HG02571 (cell line): ENCODE results near the gene RARA.

Experiments used
- ATAC-seq: cut with Tn5 transposase; IDR thresholded peaks from one replicate; pipeline ENCODE4 v1.9.1; 2021; ENCODE audit warnings: mild to moderate bottlenecking, moderate library complexity; ENCODE audit not compliant: unreplicated experiment

Gene RARA

DNA sequence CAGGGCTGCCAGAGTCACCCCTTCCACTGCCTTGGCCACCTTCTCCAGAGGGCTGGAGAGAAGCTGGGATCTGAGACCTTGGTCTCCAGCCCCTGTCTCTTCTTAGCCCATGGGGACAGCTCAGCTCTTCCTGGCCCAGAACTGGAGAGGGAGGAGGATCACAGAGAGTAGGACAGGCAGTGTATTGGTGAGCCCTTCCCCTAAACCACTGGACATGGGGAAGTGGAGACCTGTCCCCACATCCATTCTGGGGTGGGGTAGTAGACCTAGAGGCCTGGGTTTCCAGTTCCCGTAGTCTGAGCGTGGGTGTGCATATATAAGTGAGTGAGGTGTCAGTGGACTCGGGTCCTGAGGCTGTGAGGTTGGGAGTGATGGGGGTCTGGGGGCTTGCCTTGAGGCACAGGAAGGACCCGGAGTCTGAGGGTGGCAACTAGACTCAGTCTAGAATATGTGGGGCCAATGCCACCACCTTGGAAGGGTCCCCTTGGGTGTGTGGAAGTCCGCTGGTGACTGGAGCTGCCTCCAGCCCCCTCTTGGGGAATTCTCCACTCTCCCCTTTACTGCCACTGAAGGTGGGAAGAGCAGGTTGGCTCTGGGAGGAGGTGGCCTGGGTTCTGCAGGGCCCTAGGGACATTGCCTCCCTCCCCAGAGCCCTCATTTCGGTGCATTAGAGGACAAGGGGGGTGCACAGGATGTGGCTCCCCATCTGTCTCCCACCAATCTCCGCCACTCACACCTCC lies 35.6 kb downstream of the RARA start:
- ATAC-seq = no peak

DNA sequence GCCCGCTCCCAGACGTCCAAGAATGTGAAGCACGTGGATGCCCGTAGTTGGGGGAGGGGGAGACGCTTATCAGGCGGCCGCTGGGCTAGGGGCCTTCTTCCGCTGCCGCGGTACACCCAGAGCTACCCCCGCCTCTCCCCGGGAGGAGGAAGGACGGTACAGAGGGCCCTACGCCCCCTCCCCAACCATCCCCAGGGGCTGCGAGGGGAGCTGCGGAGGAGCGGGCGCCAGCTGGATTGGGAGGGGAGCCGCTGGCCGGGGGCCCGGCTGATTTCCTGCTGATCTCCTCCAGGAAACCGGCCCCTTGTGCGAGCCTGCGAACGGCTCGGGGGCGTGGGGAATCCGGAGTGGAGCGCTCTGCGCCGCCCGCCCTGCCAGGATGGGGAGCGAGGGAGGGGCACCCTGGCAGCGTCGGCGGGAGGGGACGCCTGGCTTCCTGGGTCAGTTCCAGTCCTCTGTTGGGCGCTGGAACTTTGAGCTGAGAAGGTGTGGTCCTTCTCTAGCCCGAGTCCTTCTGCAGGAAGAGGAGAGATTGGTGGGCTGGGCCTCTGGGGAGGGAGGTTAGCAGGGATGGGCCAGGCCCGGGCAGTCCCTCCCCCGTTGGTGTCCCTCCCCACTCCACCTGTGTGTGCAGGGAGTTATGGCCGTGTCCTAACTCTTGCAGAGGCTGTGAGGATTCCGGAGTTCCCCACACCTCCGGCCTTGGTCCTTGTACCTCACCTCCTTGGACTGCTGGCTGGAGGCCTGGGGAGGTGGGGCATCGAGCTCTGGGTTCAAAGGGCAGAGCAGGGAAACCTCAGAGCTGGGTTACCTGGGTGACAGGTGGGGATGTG lies 36.4 kb downstream of the RARA start:
- ATAC-seq = no peak

DNA sequence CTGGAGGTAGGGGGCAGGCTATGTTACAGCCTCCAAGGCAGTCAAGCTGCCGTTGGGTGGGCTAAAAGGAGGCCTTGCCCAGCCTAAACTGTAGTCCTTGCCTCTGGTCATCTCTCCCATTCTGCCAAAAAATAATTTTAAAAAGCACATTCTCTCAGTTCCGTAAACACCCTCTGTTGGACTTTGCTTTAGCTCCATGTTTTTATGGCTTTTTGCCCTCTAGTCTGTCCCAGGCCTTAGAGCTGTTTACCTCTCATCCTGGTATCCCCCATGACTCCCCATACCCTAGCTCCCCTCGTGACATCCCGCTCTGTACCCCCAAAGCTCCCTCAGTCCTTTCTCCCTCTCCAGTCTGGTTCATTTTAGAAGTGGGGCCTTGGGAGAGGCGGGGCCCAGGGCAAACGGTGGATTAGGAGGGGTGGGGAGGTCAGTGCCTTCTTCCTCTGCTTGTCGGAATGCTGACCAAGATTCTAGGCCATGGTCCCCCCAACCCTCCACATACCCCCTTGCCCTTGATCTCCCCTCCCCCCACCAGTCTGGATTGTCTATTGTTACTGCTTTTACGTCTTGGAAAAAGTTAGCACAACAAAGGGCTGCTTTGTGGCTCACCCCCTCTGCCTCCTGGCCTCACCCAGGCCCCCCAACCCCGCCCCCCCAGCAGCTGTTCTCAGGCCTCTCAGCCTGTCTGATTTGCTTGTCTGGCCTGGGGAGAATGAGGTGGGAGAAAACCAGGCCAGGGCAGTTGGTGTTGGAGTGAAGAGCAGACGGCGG lies 37.2 kb downstream of the RARA start:
- no peak for ATAC-seq

DNA sequence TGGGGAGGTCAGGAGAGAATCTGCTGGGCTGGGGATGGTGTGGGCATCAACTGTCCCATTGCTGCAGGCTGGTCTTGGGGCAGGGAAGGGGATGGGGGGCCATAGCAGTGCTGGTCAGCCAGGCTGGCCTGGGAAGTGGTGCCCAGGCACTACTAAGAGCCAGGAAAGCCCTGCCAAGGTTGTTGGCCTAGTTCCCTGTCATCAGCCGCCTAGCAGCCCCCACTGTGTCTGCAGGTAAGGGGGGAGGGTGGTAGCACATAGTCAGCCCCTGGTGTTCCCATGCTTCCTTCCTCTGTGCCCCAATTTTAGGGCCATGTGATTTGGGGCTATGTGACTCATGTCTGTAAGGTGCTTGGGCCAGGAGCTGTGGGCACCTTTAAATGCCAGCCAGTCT lies 37.8 kb downstream of the RARA start:
- no peak for ATAC-seq

DNA sequence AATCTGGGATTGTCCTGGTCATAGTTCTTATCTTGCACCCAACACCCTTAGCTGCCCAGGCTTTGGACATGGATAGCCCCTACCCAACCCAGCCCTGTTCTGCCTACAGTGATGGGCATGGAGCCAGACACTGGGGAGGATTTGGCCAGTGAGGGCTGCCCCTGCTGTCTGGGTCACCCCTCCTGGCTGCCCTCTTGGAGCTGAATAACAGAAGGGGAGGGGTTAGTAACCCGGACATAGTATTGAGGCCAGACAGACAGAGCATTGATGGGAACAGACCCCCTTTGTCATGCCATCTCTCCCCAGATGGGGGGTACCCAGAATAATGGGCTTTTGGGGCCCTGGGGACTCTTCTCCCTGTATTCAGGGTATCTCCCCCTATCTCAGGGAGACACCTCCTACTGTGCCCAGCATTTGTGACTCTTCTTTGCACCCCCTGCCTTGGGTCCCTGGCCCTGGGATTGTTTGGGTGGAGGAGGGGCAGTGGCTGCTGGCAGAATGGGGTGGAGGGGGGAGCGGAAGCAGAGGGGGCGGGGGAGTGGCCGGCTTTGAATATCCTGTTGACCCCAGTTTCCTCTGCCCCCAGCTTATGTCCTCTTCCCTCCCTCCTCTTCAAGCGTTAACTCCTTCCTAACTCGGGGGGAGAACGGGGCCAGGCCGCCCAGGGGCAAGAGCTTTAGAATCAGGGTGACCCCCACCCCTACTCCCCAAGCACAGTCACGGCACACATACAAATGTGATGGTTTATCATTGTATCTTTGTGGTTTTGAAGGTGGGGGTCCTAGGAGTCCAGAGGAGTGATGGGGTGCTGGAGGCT lies 38.5 kb downstream of the RARA start:
- no peak for ATAC-seq

DNA sequence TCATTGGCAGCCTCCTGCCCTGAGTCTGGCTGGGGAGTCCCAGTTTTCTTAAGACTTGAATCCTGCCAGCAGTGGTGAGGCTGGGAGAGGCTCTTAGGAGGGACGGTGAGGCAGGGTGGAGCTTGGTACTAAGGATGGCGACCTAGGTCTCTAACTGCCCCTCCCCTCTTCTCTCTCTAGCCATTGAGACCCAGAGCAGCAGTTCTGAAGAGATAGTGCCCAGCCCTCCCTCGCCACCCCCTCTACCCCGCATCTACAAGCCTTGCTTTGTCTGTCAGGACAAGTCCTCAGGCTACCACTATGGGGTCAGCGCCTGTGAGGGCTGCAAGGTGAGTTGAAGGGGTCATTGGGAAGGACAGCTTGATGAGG lies 39.1 kb downstream of the RARA start:
- no peak for ATAC-seq

DNA sequence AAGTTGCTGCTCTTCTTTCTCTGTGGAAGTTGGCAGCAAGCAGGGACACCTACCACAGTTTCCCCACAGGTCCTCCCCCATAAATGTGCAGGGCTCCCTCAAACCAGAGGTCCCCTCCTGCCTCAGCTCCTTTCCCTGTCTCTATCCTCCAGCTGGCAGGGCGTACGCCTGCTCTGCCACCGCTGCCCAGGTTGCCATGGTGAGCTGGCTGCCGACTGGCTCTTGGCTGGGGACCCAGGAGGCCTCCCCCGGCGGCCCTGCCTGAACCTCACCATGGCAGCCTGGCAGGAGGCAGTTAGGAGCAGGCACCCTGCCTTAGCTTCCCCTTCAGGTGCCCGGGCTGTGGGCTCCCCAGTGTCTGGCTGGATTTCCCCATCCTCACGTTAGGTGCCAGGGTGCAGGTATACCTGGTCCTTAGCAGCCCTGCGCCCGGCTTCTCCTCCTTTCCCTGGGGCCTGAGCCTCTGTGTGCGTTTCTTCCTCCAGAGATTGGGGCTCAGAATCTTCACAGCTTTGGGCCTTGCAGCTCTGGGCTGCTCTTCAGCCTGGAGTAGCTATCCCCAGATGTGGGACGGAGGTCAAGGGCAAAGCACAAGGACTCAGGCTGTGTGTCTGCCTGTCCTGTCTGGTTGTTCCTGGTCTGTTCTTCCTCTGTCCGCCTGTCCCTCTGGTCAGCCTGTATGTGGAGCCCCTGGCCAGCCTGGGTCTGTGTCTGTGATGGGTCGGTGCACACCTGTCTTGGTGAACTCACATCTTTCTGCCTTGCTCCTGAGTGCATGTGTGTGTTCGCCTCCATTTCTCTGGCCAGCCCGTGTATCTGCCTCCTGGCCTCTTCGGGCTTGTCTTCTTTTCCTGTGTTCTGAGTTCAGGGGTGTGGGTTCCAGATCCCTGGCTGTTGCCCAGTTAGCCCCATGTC lies 39.8 kb downstream of the RARA start:
- no peak for ATAC-seq

DNA sequence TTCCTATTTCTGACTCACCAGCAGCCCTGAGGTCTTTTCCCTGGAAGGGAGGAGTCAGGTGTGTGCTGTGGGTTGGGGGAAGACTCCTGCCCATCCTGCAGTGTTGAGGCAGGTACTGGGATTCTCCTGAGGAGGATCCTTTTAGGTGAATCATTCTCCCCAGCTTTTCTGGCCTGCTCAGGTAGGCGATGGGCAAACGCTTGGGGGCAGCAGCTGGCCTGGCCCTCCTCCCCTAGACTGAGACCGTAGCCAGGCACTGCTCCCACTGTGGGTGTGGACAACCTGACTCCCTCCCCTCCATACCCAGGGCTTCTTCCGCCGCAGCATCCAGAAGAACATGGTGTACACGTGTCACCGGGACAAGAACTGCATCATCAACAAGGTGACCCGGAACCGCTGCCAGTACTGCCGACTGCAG lies 40.5 kb downstream of the RARA start:
- ATAC-seq = no peak

DNA sequence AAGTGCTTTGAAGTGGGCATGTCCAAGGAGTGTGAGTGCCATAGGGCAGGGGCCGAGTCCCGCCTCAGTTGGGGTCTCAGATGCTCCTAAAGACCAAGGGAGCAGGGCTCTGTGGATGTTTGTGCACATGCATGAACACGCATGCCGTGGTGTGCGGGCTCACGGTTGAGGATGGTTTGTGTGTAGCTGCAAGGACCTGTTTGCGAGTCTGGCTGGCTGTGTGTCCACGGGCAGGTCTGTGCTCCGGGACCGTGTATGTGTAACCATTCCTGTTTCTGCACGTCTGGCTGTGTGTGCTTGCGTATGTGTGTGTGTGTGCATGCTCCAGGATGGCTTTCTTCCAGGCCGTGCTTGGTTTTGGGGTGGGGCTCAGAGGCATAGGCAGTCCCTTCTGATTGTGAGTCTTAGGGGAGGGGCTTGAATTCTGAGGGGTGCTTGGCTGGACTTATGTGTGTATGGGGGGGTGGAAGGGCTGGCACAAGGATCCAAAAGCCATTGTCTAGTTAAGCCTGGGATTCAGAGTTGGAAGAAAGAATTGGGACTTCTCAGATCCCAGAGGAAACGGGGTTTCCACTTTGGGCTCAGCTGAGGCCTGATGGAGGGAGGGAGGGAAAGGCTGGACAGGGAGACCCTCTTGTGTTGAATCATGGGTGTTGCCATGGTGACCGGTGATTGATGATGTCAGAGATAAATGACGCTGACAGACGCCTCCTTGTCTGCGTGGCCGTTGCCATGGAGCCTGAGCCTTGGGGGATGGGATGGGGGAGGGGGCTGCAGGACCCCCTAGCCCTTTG lies 41.1 kb downstream of the RARA start:
- ATAC-seq = no peak

DNA sequence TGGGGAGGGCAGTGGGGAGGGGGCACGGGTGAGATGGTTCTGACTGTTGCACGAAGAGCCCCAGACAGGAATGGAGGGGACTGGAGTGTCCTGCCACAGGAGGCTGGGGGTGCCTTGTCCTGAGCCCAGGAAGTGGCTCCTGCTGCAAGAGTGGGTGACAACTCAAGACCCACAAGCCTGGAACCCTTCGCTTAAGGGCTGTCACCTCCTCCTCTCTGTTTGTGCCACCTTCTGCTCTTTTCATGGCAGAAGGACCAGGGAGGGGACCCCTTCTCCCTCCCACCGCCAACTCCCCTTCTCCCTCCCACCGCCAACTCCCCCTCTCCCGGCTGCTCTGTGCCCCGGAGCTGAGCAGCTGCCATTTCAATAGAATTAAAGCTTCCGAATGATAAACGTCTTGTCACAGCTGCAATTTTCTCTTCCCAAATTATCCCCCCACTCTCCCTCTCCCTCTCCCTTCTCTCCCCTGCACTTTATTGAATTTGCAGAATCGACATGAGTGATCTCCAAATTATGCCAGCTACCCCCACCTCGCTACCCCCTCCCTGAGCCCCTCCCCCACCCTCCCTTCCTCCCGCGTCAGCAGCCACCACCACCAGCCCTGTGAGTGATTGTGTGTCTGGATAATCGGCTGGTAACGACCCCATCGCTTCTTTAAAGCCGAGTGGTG lies 41.8 kb downstream of the RARA start:
- ATAC-seq = no peak

DNA sequence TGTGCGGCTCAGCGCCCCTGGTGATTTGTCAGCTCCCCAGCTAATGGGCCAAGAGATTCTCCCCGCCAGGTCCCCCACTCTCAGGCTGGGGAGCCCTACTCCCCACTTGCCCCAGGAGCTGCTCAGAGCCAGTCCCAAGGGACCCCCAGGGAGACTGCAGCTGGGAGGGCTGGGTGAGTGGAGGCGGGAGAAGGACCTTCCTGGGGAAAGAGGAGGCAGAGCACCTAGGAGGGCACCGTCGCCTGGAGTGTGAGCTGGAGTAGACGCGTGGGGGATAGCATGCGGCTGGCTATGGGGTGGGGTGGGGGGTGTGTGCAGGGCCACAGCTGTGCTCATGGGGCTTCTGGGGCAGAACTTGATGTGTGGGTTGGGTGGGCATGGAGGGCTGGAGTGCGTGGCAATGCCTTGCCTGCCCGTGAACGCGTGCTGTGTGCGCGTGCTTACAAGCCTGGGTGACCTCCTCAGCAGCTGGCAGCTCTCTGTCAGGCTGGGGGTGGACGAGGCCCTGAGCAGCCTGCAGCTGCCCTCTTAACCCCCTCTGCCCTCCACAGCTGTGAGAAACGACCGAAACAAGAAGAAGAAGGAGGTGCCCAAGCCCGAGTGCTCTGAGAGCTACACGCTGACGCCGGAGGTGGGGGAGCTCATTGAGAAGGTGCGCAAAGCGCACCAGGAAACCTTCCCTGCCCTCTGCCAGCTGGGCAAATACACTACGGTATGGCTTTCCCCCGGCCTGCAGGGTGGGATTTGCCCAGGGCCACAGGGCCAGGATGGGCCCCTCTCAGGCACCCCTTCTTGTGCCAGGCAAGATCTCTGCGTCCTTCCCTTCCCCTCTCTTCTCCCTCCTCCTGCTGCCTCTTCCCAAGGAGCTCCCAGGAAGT lies 42.6 kb downstream of the RARA start:
- ATAC-seq = no peak

DNA sequence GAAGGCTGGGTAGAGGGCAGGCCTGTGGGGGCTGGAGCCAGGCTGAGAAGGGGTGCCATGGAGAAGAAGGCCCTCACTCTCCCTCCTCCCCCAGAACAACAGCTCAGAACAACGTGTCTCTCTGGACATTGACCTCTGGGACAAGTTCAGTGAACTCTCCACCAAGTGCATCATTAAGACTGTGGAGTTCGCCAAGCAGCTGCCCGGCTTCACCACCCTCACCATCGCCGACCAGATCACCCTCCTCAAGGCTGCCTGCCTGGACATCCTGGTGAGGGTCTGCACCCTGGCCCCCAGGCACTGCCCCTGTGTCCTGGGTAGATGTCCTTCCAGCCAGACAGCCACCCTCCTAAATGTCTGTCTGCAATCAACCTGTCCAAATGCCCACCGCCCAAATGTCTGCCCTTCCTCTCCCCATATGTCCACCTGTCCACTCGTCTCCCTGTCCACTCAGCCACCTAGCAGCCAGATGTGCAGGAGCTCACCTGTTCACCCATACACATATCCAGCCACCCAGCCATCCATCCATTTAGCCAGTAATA lies 43.3 kb downstream of the RARA start:
- ATAC-seq = no peak

DNA sequence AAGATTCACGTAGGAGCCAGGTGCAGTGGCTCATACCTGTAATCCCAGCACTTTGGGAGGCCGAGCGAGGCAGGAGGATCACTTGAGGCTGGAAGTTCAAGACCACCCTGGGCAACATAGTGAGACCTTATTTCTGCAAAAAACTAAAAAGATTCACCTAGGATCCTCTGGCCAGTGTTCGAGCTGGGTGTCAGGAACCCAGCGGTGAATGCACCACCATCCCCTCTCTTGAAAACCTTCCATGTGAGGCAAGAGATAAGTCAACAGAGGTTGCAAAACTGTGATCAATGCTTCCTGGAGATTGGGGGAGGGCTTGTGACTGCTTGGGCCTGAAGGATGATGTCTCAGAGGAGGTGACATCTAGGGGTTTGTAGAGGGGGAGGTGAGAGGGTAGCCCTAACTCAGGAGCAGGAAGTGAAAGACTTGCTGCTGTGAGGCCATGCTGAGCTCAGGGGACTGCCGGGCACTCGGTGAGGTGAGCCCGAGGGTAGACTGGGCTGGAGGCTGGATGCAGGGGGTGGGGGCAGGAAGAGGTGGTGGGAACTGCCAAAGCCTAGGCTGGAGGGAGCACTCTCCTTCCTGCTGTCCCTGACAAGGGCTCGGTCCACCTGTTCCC lies 43.9 kb downstream of the RARA start:
- ATAC-seq = no peak

DNA sequence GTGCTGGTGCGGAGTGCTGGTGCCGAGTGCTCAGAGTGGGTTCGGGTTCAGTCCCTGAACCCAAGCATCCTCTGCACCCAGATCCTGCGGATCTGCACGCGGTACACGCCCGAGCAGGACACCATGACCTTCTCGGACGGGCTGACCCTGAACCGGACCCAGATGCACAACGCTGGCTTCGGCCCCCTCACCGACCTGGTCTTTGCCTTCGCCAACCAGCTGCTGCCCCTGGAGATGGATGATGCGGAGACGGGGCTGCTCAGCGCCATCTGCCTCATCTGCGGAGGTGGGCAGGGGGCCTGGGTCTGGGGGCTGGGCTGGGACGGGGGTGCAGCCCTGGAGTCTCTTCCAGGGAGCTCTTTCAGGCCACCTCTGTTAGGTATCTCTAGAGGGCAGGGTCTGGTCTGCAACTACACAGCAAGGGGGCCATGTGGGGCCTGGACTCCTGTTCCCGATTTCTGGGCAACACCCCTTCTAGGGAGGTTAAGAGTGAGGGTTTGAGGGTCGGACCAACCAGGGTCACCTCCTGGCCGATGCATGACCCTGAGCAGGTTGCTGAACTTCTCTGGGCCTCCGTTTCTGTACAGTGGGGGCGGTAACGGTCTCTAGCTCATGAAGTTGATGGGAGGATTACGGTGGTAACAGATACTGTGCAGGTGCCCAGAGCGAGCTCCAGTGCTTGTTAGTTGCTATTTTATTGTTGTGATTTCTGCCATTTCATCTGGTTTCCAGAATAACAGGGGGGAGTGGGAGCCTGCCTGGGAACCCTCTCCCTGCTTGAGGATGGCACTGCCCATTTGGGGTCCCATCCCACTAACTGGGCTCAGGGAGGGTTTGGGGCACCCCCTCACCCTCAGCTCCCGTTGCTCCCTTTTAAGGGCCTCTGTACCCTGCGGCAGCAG lies 45.5 kb downstream of the RARA start:
- ATAC-seq = no peak

DNA sequence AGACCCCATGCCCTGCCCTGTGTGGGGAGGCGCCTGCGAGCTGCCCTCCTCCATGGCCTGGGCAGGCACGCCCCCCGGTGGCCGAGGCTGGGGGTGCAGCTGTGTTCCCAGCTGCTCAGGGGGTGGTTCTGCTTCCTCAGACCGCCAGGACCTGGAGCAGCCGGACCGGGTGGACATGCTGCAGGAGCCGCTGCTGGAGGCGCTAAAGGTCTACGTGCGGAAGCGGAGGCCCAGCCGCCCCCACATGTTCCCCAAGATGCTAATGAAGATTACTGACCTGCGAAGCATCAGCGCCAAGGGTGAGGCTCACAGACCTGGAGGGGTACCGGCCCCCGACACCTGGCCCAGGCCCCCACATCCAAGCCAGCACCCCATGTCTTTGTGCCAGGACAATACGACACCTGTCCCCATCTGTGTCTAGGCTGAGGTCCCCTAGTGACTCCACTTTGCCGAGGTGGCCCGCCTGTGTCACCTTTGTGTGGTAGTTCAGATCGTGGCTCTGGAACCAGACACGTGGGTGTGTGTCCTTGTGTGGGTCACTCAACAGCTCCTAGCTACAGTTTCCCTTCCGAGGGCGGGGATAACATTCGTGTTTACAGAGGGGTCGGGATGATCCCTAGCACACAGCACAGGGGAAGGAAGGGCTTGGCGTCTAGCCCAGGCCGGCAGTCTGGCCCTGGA lies 46.3 kb downstream of the RARA start:
- ATAC-seq = no peak
